ENCODE measurements around the gene RECK.

DNA sequence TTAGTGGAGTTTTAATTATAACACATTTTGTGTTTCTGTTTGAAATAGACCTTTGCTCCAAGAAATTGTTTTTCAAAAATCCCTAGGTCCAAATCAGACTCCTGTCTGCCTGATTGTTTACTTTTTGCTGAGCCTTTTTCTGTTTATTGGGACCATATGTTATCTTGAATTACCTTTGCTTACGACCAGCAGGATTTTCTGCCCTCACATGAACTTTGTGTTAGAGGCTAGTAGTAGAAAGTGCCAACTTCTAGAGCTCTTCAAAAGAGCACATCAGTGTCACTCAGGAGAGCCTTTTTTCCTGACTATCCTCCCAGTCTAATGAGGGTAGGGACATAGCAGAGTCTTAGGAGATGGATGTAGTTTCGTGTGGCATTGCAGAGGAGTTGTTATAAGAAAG is 10.2 kb downstream of the RECK start:
- no peak for TF ChIP-seq SUZ12 (IDR thresholded peaks at IDR 0.05; ENCODE audit: extremely low read depth, insufficient read depth, insufficient read length)
- TF ChIP-seq YY1 (IDR thresholded peaks at IDR 0.05; ENCODE audit: insufficient read depth, insufficient read length): no peak

All from NT2/D1 (cell line).